HG02852 (cell line): ENCODE data around the gene UTF1.
"Not testable (repeated sequence)": the region's sequence is repeated elsewhere in the genome, so short reads cannot be mapped to it uniquely, and the experiment has no call there.

Experiments used
- ATAC-seq: cut with Tn5 transposase; IDR thresholded peaks from one replicate; pipeline ENCODE4 v1.9.1; 2021; ENCODE audit warnings: mild to moderate bottlenecking, moderate library complexity; ENCODE audit not compliant: unreplicated experiment

Gene UTF1

GRCh38 chr10:133207627-133208026 is 22.4 kb upstream of the UTF1 start:
- no peak for ATAC-seq

GRCh38 chr10:133208466-133208865 is 21.6 kb upstream of the UTF1 start:
- ATAC-seq = no peak

DNA sequence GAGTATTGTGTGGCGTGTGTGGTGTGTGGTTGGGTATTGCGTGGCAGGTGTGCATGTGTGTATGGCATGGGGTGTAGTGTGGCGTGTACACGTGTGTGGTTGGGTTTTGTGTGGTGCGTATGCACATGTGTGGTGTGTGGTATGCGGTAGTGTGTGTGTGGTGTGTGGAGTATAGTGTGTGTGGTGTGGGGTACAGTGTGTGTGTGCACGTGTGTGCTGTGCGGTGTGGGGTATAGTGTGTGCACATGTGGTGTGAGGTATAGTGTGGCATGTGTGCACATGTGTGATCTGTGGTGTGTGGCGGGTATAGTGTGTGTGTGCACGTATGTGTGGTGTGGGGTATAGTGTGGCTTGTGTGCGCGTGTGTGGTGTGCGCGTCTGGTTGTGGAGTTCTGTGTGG is 20.9 kb upstream of the UTF1 start:
- no peak for ATAC-seq

GRCh38 chr10:133209641-133210040 is 20.4 kb upstream of the UTF1 start:
- no peak for ATAC-seq

DNA sequence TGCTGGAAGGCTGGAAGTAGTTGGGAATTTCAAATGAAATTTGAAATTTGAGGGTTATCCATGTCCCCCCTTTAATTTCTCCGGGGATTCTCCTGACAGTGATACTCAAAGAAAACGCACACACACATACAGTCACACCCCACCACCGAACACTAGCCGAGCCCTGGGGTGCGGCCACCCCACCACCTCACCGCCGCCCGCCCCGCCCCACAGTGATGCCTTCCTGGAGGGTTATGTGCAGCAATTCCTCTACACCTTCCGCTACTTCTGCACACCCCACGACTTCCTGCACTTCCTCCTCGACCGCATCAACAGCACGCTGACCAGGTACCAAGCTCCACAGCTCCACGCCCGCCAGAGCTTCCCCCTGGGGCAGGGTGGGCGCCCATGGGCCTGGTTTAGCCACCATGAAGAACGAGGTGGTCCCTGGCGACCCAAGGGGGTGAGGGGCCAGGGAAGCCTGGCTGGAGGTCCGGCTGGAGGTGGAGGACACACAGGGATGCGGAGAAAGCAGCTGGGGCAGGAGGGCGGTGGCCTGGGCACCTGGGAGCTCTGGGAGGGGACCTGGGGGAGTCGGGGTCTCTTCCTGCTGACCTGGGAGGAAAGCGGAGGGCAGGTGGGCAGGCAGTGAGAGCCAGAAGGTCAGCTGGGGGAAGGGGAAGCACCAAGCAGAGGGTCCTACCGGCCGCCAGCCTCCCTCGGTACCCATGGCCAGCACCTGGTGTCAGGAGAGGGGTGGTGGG is 19.4 kb upstream of the UTF1 start:
- no peak for ATAC-seq

DNA sequence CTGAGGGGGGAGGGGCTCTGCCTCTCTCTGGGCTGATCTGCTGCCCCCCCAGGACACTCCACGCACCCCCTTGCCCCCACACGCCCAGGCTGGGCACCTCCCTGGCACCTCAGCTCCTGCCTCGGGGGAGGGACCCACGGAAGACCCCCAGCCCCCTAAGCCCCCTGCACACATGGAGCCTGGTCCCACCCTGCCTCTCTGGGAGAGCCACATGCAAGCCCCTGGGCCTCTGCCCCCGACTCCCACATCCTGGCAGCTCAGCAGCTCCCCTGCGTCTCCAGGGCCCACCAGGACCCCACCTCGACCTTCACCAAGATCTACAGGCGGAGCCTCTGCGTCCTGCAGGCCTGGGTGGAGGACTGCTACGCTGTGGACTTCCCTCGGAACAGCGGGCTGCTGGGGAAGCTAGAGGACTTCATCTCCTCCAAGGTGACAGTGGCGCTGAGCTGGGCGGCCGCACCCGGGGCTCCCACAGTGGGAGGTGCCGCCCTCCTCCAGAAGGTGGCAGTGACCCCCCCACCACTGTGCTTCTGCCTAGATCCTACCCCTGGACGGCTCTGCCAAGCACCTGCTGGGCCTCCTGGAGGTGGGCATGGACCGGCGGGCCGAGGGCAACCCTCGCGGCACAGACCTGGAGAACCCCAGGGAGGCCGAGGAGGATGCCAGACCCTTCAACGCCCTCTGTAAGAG is 18.7 kb upstream of the UTF1 start:
- no peak for ATAC-seq

DNA sequence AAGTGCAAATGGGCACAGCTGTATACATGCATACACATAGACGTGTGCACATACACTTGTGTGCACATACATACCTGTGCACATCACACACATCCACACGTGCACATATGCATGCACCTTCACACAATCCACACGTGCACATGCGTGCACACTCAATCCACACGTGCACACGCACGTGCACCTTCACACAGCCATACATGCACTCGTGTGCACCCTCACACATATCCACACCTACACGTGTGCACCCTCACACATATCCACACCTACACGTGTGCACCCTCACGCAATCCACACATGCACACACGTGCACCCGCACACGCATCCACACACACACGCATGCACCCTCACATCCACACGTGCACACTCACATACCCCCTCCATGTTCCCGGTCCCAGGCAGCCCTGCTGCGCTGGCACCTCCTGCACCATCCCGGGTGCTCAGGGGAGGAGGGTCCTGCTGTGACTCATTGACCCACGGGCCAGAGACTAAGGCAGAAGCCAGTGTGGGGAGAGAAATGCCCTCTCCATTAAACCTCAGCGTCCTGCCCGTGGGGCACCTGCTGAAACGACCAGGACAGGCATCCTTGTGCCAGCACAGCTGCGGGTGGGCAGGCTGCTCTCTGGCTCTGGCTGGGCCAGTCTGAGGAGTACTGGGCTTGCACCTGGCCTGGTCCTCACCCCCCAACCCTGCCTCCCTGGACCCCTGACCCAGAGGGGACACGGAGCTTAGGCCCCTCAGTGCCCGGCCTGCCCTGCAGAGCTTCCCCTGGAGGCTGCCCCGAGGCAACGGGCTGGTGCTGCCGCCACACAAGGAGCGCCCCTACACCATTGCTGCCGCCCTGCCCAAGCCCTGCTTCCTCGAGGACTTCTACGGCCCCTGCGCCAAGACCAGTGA is 17.8 kb upstream of the UTF1 start:
- no peak for ATAC-seq

- ATAC-seq = no peak
These were observed 17.0 kb upstream of the UTF1 start for GRCh38 chr10:133212853-133213494.

- ATAC-seq = no peak
These were observed 16.2 kb upstream of the UTF1 start for GRCh38 chr10:133213641-133214467.

DNA sequence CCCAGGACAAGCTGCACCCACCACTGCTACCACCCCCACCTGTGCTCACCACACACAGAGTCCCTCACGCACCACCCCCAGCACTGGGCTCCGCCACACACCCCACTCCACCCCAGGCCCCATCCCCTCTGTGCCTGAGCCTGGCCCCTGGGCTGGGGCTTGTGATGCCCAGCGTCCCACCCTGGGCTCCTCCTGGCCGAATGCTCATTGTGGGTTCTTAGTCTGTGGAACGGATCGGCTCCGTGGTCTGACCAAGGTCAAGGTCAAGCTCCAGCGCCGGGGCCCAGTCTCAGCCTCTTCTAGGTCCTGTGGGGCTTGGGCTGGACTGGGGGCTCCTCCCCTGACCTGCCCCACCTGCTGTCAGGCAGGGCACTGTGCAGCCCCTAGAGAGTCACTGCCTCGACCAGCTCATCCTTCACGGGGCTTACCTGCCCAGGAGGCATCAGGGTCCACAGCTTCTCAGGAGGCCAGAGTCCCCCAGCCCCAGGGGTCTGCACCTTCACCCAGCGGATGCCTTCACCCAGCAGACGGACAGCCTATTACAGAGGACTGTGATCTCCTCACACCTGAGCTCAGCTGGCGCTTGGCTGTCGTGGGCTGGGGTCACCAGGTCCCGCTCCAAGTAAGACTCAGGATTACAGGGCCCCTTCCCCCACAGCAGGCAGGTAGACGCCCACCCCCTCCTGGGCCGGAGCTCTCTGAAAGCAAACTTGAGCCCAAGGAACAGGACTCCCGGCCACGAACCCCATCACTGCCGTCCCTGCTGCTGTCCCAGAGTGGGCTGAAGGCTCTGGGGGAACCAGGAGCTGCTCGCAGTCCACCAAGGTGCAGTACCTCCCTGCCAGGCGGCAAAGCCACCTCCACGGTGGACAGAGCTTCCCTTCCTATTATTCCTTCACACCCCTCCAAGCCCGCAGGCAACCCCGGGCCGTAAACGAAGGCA is 15.3 kb upstream of the UTF1 start:
- ATAC-seq = no peak

GRCh38 chr10:133215586-133215985 is 14.4 kb upstream of the UTF1 start:
- ATAC-seq = no peak

DNA sequence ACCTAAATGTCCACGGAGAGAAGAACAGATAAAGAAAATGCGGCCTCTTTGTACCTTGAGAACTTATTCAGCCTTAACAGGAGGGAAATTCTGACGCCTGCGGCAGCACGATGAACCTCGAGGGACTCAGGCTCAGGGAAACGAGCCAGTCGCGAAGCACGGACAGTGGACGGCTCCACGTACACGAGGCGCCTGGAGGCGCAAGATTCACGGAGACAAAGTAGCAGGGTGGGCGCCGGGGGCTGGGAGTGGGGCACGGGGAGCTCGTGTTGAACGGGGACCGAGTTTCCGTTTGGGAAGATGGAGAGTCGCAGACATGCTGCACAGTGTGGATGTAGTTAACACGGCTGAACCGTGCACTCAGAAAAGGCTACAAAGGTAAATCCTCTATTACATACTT is 13.2 kb upstream of the UTF1 start:
- no peak for ATAC-seq

DNA sequence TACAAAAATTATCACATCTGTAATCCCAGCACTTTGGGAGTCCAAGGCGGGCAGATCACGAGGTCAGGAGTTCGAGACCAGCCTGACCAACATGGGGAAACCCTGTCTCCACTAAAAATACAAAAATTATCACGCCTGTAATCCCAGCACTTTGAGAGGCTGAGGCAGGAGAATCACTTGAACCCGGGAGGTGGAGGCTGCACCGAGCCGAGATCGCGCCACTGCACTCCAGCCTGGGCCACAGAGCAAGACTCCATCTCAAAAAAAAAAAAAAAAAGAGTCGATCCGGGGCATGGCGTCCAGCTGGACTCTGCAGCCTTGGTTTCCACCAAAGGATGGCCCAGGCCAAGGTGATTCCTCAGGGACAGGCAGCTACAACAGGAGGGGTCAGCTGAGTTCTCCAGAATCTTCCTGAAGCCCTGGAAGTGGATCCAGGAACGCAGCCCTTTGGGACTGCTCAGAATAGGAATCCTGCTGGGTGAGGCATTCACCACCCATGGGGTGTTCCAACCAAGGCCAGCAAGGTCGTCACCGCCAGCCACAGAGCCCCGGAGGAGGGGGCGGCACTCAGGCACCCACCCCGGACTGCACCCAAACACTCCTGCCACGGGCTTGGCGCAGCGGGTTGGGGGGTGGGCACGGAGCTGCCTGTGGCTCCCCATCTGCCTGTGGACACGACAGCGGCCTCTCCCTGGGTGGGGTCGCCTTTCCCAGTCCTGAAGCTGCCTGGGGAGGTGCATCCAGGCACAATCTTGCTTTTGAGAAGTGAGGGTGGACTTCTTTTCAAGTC is 12.0 kb upstream of the UTF1 start:
- ATAC-seq = no peak

DNA sequence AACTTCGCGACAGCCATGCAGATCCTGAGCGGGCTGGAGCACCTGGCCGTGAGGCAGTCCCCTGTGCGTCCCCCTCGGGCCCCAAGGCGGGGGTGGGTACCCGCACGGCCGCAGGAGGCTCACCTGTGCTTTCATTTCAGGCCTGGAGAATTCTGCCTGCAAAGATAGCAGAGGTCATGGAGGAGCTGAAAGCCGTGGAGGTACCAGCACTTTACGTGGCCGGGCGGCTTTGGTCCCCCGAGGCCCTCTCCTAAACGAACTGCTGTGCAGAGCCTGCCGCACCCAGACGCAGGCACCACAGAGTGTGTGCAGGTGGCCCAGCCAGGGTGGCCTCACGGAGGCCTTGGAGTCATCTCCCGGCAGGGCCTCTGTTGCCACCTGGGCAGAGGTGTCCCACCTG is 11.1 kb upstream of the UTF1 start:
- ATAC-seq = no peak

DNA sequence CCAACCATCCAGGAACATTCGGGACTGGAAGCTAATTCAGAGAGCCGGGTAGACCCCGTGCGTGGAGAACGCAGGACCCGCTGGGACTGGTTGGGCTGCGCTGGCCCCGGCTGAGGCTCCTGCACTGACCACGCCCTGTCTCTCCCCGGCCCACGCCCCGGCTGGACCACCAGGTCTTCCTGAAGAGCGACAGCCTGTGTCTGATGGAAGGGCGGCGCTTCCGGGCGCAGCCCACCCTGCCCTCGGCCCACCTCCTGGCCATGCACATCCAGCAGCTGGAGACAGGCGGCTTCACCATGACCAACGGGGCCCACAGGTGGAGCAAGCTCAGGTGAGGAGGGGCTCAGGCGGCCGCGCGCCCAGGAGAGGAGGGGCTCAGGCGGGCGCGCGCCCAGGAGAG is 10.2 kb upstream of the UTF1 start:
- no peak for ATAC-seq

DNA sequence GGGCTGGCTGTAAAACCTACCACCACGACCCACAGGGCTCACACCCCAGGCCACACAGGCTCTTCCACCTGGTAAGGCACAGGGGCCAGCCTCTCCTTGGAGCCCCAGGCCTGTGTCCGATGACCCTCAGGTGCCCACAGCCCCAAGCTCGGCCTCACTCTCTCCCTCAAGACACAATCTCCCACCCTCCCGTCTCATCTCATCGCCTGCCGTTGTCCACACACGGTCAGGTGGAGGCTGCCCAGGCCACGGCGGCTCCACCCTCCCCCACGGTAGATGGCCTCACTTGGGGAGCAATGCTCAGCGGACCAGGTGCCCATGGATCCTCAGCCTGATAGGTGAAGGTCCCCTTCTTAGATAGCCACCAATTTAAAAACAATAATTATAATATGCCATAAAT is 8.7 kb upstream of the UTF1 start:
- no peak for ATAC-seq

DNA sequence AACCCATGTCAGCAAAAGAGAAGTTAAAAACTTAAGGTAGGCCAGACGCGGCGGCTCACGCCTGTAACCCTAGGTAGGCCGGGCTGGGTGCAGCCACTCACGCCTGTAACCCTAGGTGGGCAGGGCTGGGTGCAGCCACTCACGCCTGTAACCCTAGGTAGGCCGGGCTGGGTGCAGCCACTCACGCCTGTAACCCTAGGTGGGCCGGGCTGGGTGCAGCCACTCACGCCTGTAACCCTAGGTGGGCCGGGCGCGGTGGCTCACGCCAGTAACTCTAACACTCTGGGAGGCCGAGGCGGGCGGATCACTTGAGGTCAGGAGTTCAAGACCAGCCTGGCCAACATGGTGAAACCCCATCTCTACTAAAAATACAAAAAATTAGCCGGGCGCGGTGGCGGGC is 8.3 kb upstream of the UTF1 start:
- ATAC-seq = not testable (repeated sequence)

- no peak for ATAC-seq
These were observed 5.9 kb upstream of the UTF1 start for GRCh38 chr10:133224076-133224475.
